Naive thymus-derived CD8-positive, alpha-beta T cell (primary cell): ENCODE measurements around the gene MDGA2. TPM values are rescaled to one million over a fixed set of nuclear protein-coding genes. Genes with fewer than 3 reads are reported as not detected.
"Not testable (repeated sequence)": the region's sequence is repeated elsewhere in the genome, so short reads cannot be mapped to it uniquely, and the experiment has no call there.

Source experiments
- ATAC-seq, 2 donors: fragments of 150-1000 bp; cut with Tn5 transposase in 1 of 2; sonication (Bioruptor Pico), chemical (Tn5 transposase) in 1 of 2; 1 replicate in 1 of 2; 2 replicates in 1 of 2; pipeline ENCODE4 v1.10.0; 2021; ENCODE audit warnings: mild to moderate bottlenecking in 2 of 2, moderate library complexity in 2 of 2
- POLR2A ChIA-PET: fragments of 350-600 bp; sonication (Branson Sonifier 250); formaldehyde crosslinking; loops from one replicate; lab custom pipeline; 2021; ENCODE audit warnings: antibody characterized with exemption; lab: Charles Lee
- DNase-seq, 10 donors: peaks; one replicate each; pipeline versions ENCODE4 v3.0.0 to v3.0.0-alpha.2; 2020 to 2022
- H3K27ac Mint-ChIP-seq, 10 donors: one replicate each; pipeline ENCODE4 v1.8.0; 2020 to 2022; ENCODE audit warnings: mild to moderate bottlenecking in 10 of 10, mixed read lengths in 10 of 10, moderate library complexity in 4 of 10, inconsistent platforms in 1 of 10
- H3K27me3 Mint-ChIP-seq, 5 donors: one replicate each; pipeline ENCODE4 v1.8.0; 2021 to 2022; ENCODE audit warnings: mixed read lengths in 5 of 5
- H3K36me3 Mint-ChIP-seq, 3 donors: one replicate each; pipeline ENCODE4 v1.8.0; 2020 to 2022; ENCODE audit warnings: mixed read lengths in 3 of 3, mild to moderate bottlenecking in 2 of 3, inconsistent platforms in 1 of 3
- H3K4me1 Mint-ChIP-seq, 4 donors: one replicate each; pipeline ENCODE4 v1.8.0; 2021 to 2022; ENCODE audit warnings: mixed read lengths in 4 of 4
- H3K4me3 Mint-ChIP-seq, 10 donors: one replicate each; pipeline ENCODE4 v1.8.0; 2020 to 2022; ENCODE audit warnings: mild to moderate bottlenecking in 10 of 10, mixed read lengths in 10 of 10, moderate library complexity in 6 of 10, inconsistent platforms in 1 of 10
- H3K9me3 Mint-ChIP-seq, 9 donors: one replicate each; pipeline ENCODE4 v1.8.0; 2020 to 2022; ENCODE audit warnings: mixed read lengths in 9 of 9, mild to moderate bottlenecking in 3 of 9, inconsistent platforms in 1 of 9, moderate library complexity in 1 of 9
- polyA plus RNA-seq, 3 donors: library from polyadenylated mRNA; unstranded; fragments of 300-500 nt; fragmentation: Illumina TruSeq; gene quantifications; one replicate each; pipeline ENCODE4 v1.2.3, GENCODE V29; 2021
- total RNA-seq, 8 experiments: library from RNA in 2 of 8; stranded (reverse) in 2 of 8; gene quantifications; one replicate each; pipeline ENCODE4 v1.2.3 and lab custom pipeline; 2021 to 2026

MDGA2 gene
- total and polyA plus RNA-seq, 5 experiments from 2014 or later = not detected

DNA sequence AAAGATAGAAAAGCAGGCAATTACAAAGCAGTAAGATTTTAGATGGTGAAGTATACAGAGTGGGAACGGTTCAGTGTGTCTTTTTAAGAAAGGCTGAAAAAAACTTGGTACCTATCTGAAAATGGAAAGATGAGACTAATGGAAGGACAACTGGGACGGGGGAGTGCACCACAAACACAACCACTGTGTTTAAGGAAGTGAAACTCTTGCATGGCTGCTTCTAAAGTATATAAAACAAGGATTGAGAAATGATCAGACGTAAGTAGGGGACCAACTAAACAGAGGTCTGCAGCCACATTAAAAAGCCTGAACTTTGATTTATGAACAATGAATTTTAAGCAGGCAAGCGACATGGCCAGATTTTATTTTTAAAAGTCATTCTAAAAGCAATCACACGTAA is 328.6 kb downstream of the MDGA2 start:
- peaks cover 0 to 9% (median 0%) of the 10 kb centered on the region in 9 donors for H3K9me3 Mint-ChIP-seq
- H3K4me3 Mint-ChIP-seq = no peak overlapping the region
- no peaks in the 10 kb centered on the region for H3K36me3 Mint-ChIP-seq
- POLR2A ChIA-PET = no interaction called here
- no peak overlapping the region for H3K27ac Mint-ChIP-seq
- no peak for ATAC-seq
- no peaks in the 10 kb centered on the region for H3K27me3 Mint-ChIP-seq
- DNase-seq = no peak
- no peaks in the 10 kb centered on the region for H3K4me1 Mint-ChIP-seq

GRCh38 chr14:47345016-47345415 is 330.4 kb downstream of the MDGA2 start:
- peaks cover 0 to 8% (median 0%) of the 10 kb centered on the region in 9 donors for H3K9me3 Mint-ChIP-seq
- no peak overlapping the region for H3K4me3 Mint-ChIP-seq
- no peak for ATAC-seq
- H3K36me3 Mint-ChIP-seq = no peaks in the 10 kb centered on the region
- no peak overlapping the region for H3K27ac Mint-ChIP-seq
- no peaks in the 10 kb centered on the region for H3K4me1 Mint-ChIP-seq
- POLR2A ChIA-PET = no interaction called here
- DNase-seq = no peak
- H3K27me3 Mint-ChIP-seq = no peaks in the 10 kb centered on the region

- no peaks in the 10 kb centered on the region for H3K36me3 Mint-ChIP-seq
- no peak overlapping the region for H3K27ac Mint-ChIP-seq
- POLR2A ChIA-PET = no interaction called here
- H3K4me3 Mint-ChIP-seq = no peak overlapping the region
- no peaks in the 10 kb centered on the region for H3K27me3 Mint-ChIP-seq
- peaks cover 0 to 3% (median 0%) of the 10 kb centered on the region in 9 donors for H3K9me3 Mint-ChIP-seq
- peaks cover 0 to under 1% (median 0%) of the 10 kb centered on the region in 4 donors for H3K4me1 Mint-ChIP-seq
- DNase-seq = no peak
- no peak for ATAC-seq
Measured at GRCh38 chr14:47332939-47333338, 342.5 kb downstream of the MDGA2 start.

DNA sequence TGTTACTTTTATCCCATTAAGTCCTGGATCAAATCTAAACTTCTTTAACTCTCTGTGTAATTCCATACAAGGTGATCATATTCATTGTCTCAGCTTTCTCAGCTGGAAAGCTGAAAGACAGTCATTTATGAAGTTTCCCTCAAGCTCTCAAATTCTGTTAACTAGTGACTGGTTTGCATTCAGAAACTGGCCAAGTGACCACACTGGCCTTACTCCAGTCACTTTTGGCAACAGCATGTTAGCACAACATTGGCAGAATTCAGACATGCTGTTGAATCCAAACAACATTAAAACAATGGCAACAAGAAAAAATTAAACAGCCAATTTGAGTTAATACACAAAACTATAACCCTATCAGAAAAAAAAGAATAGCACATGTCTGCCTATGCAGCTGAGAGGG is 343.3 kb downstream of the MDGA2 start:
- POLR2A ChIA-PET = no interaction called here
- ATAC-seq (no peak), DNase-seq (no peak)
- Mint-ChIP-seq H3K27ac (no peak overlapping the region), H3K27me3 (no peaks in the 10 kb centered on the region), H3K9me3 (peaks cover 0 to 3% (median 0%) of the 10 kb centered on the region in 9 donors), H3K4me3 (no peak overlapping the region), H3K36me3 (no peaks in the 10 kb centered on the region), H3K4me1 (peaks cover 0 to 1% (median 0%) of the 10 kb centered on the region in 4 donors)

DNA sequence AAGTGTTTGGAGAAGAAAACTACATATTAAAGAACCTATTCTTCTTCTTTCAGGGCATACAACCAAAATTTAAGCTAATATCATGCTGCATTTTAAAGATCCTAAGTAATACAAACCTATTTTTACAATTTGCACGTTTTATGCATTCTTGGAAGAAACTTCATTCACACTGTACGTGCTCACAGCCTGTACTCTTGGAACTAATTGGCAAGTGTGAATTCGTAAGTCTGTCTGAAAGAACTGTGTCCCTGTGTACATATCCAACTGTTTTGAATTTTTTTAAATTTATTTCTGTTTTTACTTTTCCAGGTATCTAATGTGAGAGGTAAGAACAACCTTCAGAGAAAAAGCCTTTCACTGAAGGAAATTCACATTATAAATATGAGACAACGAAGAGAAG is 347.0 kb downstream of the MDGA2 start:
- POLR2A ChIA-PET = no interaction called here
- no peak overlapping the region for H3K4me3 Mint-ChIP-seq
- H3K27ac Mint-ChIP-seq = no peak overlapping the region
- peaks cover 0 to 1% (median 0%) of the 10 kb centered on the region in 4 donors for H3K4me1 Mint-ChIP-seq
- no peak for DNase-seq
- ATAC-seq = no peak
- H3K36me3 Mint-ChIP-seq = no peaks in the 10 kb centered on the region
- peaks cover 0 to 7% (median 2%) of the 10 kb centered on the region in 9 donors for H3K9me3 Mint-ChIP-seq
- H3K27me3 Mint-ChIP-seq = no peaks in the 10 kb centered on the region

DNA sequence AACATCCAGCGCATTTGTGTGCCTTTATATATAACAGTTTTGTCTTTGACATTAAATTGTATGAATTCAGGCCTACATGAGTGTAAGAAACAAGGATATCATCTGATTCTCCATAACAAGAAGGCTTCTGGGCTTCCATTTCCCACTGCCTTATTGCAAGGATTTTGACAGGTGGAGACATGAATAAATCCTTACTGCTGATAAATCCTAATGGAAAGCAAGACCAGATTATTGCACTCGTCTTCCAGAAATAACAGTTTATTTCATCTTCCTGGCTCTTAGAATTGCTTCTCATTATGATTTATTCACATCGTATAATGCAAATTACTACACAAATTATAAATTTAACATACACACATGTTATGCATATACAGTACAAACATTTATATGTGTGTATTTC is 348.1 kb downstream of the MDGA2 start:
- Mint-ChIP-seq H3K27me3 (no peaks in the 10 kb centered on the region), H3K27ac (no peak overlapping the region), H3K4me3 (no peak overlapping the region), H3K4me1 (peaks cover 0 to 1% (median 0%) of the 10 kb centered on the region in 4 donors), H3K9me3 (peaks cover 0 to 7% (median 2%) of the 10 kb centered on the region in 9 donors), H3K36me3 (no peaks in the 10 kb centered on the region)
- ATAC-seq (no peak), DNase-seq (no peak)
- POLR2A ChIA-PET = no interaction called here

- peaks cover 0 to 1% (median 0%) of the 10 kb centered on the region in 5 donors for H3K27me3 Mint-ChIP-seq
- H3K36me3 Mint-ChIP-seq = no peaks in the 10 kb centered on the region
- POLR2A ChIA-PET = no interaction called here
- no peak overlapping the region for H3K4me3 Mint-ChIP-seq
- ATAC-seq = no peak
- DNase-seq = no peak
- no peaks in the 10 kb centered on the region for H3K4me1 Mint-ChIP-seq
- H3K27ac Mint-ChIP-seq = no peak overlapping the region
- H3K9me3 Mint-ChIP-seq = peaks cover 0 to 14% (median 5%) of the 10 kb centered on the region in 9 donors
Measured at GRCh38 chr14:47322751-47323150, 352.7 kb downstream of the MDGA2 start.

DNA sequence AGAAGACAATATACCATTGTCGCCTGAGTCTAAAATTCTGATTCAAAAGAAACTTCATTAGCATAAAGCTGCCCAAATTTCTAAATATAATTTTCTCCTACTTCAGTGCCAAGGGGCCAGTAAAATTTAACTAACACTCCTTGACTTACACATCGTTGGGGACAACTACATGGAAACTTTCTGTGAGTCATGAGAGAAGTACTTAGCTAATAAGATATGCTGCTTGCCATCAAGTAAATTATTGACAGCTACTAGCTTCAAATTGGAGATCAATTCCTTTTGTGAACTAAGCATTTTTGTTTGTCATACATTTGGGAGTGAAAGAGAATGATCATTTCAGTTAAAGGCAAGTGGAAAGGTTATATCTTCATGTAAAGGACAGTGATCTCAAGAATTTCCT is 373.3 kb downstream of the MDGA2 start:
- peaks cover 0 to 18% (median 4%) of the 10 kb centered on the region in 9 donors for H3K9me3 Mint-ChIP-seq
- no peaks in the 10 kb centered on the region for H3K4me1 Mint-ChIP-seq
- no peak overlapping the region for H3K27ac Mint-ChIP-seq
- no peak for DNase-seq
- no peaks in the 10 kb centered on the region for H3K27me3 Mint-ChIP-seq
- H3K4me3 Mint-ChIP-seq = no peak overlapping the region
- H3K36me3 Mint-ChIP-seq = no peaks in the 10 kb centered on the region
- POLR2A ChIA-PET = no interaction called here
- no peak for ATAC-seq

DNA sequence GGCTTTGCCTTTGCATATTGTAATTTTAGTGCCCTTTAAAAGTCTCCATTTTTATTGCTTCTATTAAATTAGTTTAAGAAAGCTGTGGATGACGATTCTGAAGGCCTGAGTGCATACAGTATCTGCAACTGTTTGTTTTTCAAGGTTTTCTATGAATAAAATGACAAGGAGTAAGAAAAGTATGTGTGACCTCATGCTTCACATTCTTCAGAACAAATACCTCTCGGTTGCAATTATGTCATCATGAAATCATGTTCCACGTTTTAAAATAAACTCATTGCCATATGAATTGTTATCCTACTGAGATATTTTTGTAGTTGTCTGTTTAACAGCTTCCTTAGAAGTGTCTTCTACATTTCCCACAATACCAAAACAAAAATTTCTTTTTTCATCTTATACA is 374.6 kb downstream of the MDGA2 start:
- POLR2A ChIA-PET = no interaction called here
- Mint-ChIP-seq H3K4me1 (no peaks in the 10 kb centered on the region), H3K4me3 (no peak overlapping the region), H3K9me3 (peaks cover 0 to 15% (median 3%) of the 10 kb centered on the region in 9 donors), H3K36me3 (no peaks in the 10 kb centered on the region), H3K27me3 (no peaks in the 10 kb centered on the region), H3K27ac (no peak overlapping the region)
- ATAC-seq (no peak), DNase-seq (no peak)

DNA sequence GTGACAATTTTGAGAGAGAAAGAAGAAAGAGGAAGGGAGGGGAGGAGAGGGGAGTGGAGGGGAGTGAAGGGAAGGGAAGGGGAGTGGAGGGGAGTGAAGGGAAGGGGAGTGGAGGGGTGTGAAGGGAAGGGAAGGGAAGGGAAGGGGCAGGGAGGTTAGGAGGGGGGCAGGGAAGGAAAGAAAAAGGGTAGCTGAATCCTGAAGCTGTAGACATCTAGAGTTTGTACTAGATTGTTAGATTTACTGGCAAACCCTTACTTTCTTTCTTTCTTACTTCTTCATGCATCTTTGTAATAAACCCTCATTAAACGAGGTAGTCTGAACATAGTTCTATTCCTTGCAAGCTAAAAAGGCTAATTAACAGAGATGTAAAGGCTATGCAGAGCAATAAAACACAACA is 378.0 kb downstream of the MDGA2 start:
- Mint-ChIP-seq H3K4me3 (no peak overlapping the region), H3K27ac (no peak overlapping the region), H3K27me3 (no peaks in the 10 kb centered on the region), H3K36me3 (no peaks in the 10 kb centered on the region), H3K9me3 (peaks cover 0 to 9% (median 3%) of the 10 kb centered on the region in 9 donors), H3K4me1 (no peaks in the 10 kb centered on the region)
- no peak for ATAC-seq
- POLR2A ChIA-PET = no interaction called here
- DNase-seq = no peak

DNA sequence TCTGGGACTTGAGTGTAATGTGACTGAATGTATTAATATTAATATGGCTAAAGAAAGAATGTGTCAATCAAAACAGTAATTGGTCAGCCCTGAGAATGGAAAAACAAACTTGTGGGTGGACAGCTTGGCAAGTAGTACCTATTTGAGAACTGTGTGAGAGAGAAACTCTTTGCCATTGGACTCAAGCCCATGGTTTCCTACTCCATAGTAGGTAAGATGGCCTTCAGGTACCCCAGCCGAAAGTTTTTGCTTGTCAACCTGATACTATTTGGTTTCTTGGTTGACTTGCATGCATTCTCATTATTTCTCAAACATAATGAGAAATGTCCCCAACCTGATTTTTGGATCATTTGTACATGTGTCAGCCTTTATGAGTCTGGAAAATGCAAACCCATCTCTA is 391.1 kb downstream of the MDGA2 start:
- peaks cover 0 to 6% (median 0%) of the 10 kb centered on the region in 9 donors for H3K9me3 Mint-ChIP-seq
- H3K27me3 Mint-ChIP-seq = no peaks in the 10 kb centered on the region
- no peak for ATAC-seq
- H3K27ac Mint-ChIP-seq = no peak overlapping the region
- POLR2A ChIA-PET = no interaction called here
- H3K4me1 Mint-ChIP-seq = no peaks in the 10 kb centered on the region
- no peak overlapping the region for H3K4me3 Mint-ChIP-seq
- H3K36me3 Mint-ChIP-seq = no peaks in the 10 kb centered on the region
- no peak for DNase-seq

DNA sequence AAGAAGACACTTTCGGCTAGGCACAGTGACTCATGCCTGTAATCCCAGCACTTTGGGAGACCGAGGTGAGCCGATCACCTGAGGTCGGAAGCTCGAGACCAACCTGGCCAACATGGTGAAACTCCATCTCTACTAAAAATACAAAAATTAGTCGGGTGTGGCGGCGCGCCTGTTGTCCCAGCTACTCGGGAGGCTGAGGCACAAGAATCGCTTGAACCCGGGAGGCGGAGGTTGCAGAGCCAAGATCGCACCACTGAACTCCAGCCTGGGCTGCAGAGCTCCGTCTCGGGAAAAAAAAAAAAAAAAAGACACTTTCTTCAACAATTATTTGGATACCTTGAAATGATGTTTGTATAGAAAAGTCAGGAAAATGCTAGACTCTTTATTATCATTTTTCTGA is 393.6 kb downstream of the MDGA2 start:
- H3K27me3 Mint-ChIP-seq, H3K9me3 Mint-ChIP-seq, H3K4me1 Mint-ChIP-seq, H3K36me3 Mint-ChIP-seq, ATAC-seq, POLR2A ChIA-PET, H3K4me3 Mint-ChIP-seq, DNase-seq, H3K27ac Mint-ChIP-seq: not testable (repeated sequence)

- Mint-ChIP-seq H3K9me3 (peaks cover 0 to 4% (median 0%) of the 10 kb centered on the region in 9 donors), H3K36me3 (no peaks in the 10 kb centered on the region), H3K27ac (no peak overlapping the region), H3K27me3 (no peaks in the 10 kb centered on the region), H3K4me1 (no peaks in the 10 kb centered on the region), H3K4me3 (no peak overlapping the region)
- POLR2A ChIA-PET = no interaction called here
- ATAC-seq (no peak), DNase-seq (peak in 2 of 10 donors; percentile 3 to 4)
Measured at GRCh38 chr14:47278233-47278842, 397.1 kb downstream of the MDGA2 start.

DNA sequence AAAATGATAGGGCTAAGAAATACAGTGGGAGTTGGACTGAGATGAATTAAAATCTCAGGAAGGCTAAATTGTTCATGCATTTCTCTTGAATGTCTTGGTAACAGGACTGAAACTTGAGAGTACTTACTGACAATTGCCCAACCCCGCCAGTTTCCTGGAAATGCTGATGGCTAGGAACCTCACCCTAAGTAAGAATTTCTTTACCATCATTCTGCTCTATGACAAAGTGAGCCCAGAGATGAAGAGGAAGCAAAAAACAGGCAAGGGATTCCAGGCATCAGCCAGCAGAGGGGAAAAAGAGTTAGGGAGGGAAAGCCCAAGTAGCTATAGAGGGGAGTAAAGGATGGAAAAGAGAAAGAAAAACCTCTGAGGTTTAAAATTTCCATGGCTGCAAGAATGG is 397.7 kb downstream of the MDGA2 start:
- Mint-ChIP-seq H3K27ac (no peak overlapping the region), H3K36me3 (no peaks in the 10 kb centered on the region), H3K4me1 (no peaks in the 10 kb centered on the region), H3K9me3 (peaks cover 0 to 2% (median 0%) of the 10 kb centered on the region in 9 donors), H3K4me3 (no peak overlapping the region), H3K27me3 (no peaks in the 10 kb centered on the region)
- no peak for ATAC-seq
- POLR2A ChIA-PET = no interaction called here
- no peak for DNase-seq
